GM12865 (cell line): Measurements from ENCODE around the gene FILIP1.
A peak's percentile ranks its signal among the peaks of the same experiment; 100 is the strongest.

Source experiments
- DNase-seq: peaks from one replicate; pipeline ENCODE4 v3.0.0; 2010; ENCODE audit warnings: low read depth
- H3K4me3 ChIP-seq: 2 replicates; pipeline ENCODE4 v1.5.1; 2011; ENCODE audit warnings: mild to moderate bottlenecking, low read depth, low read length, control low read depth
- CTCF ChIP-seq: IDR thresholded peaks from 2 replicates; pipeline ENCODE4 v1.5.1; 2011; ENCODE audit warnings: low read length, control low read depth, low read depth, inconsistent platforms; ENCODE audit not compliant: insufficient read depth; ENCODE audit errors: missing control alignments

The FILIP1 gene

GRCh38 chr6:75267461-75267860, 226.1 kb downstream of the FILIP1 start:
- no peak for DNase-seq
- no peak for TF ChIP-seq CTCF
- H3K4me3 ChIP-seq, result no peak overlapping the region

- no peak overlapping the region for H3K4me3 ChIP-seq
- peak; percentile 57 for DNase-seq
- peak; percentile 71 for TF ChIP-seq CTCF
Measured at GRCh38 chr6:75266716-75267291, 226.8 kb downstream of the FILIP1 start.

- no peak for TF ChIP-seq CTCF
- DNase-seq, result no peak
Measured at GRCh38 chr6:75263401-75263750, 230.2 kb downstream of the FILIP1 start.

GRCh38 chr6:75262716-75263400, 230.7 kb downstream of the FILIP1 start:
- no peak for TF ChIP-seq CTCF
- H3K4me3 ChIP-seq, result no peak overlapping the region
- no peak for DNase-seq

More at GRCh38 chr6:75263401-75263750, 230.2 kb downstream of the FILIP1 start:
- H3K4me3 ChIP-seq, result no peak overlapping the region

GRCh38 chr6:75261299-75261698, 232.3 kb downstream of the FILIP1 start:
- no peak for DNase-seq

GRCh38 chr6:75257343-75258087, 236.1 kb downstream of the FILIP1 start:
- DNase-seq, result no peak
- TF ChIP-seq CTCF, result no peak

More at GRCh38 chr6:75261299-75261698, 232.3 kb downstream of the FILIP1 start:
- H3K4me3 ChIP-seq, result no peak overlapping the region
- no peak for TF ChIP-seq CTCF

More at GRCh38 chr6:75257343-75258087, 236.1 kb downstream of the FILIP1 start:
- no peak overlapping the region for H3K4me3 ChIP-seq
